PC-3 (cell line): Measurements from ENCODE around the gene MYLK2.

Source experiments
- EZH2phosphoT487 ChIP-seq: fragments of 300-600 bp; sonication (generic); IDR thresholded peaks from 2 replicates; pipeline ENCODE4 v1.6.1; 2018; ENCODE audit warnings: mild to moderate bottlenecking, antibody characterized with exemption, low read length, borderline replicate concordance
- TF ChIP-seq, protein P1 (sequence below): fragments of 300-600 bp; sonication (generic); conservative IDR thresholded peaks from 2 replicates; pipeline ENCODE4 v1.5.1; 2017; ENCODE audit warnings: antibody characterized with exemption, low read depth, mild to moderate bottlenecking, low read length

DNA sequence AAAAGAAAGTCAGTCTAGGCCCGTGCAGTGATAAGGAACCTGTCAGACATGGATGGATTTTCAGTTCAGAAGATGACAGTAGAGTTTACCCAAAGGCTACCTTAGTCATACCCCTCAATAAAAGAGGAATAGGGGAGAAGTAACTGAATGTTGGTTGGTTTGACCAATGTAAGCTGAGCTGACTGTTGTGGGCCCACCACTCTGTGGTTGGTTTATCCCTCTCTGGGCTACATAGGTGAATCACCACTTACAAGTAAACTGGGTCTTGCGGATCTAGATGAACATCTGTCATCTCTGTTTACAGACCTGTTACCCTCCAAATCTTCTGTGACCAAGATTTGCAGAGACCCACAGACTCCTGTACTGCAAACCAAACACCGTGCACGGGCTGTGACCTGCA, 37.2 kb upstream of the MYLK2 start:
- TF ChIP-seq, protein P1, sequence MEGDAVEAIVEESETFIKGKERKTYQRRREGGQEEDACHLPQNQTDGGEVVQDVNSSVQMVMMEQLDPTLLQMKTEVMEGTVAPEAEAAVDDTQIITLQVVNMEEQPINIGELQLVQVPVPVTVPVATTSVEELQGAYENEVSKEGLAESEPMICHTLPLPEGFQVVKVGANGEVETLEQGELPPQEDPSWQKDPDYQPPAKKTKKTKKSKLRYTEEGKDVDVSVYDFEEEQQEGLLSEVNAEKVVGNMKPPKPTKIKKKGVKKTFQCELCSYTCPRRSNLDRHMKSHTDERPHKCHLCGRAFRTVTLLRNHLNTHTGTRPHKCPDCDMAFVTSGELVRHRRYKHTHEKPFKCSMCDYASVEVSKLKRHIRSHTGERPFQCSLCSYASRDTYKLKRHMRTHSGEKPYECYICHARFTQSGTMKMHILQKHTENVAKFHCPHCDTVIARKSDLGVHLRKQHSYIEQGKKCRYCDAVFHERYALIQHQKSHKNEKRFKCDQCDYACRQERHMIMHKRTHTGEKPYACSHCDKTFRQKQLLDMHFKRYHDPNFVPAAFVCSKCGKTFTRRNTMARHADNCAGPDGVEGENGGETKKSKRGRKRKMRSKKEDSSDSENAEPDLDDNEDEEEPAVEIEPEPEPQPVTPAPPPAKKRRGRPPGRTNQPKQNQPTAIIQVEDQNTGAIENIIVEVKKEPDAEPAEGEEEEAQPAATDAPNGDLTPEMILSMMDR: no peak
- TF ChIP-seq EZH2phosphoT487: no peak
